Activated gamma-delta T cell treated with anti-CD3 and anti-CD28 coated beads, Interleukin-2, amount 50 U/mL, for 16 hours (primary cell): ENCODE measurements around the gene GDPD2.

Experiments
- DNase-seq: peaks from one replicate; pipeline ENCODE4 v3.0.0-alpha.2; 2020; ENCODE audit warnings: low read depth

Gene GDPD2

DNA sequence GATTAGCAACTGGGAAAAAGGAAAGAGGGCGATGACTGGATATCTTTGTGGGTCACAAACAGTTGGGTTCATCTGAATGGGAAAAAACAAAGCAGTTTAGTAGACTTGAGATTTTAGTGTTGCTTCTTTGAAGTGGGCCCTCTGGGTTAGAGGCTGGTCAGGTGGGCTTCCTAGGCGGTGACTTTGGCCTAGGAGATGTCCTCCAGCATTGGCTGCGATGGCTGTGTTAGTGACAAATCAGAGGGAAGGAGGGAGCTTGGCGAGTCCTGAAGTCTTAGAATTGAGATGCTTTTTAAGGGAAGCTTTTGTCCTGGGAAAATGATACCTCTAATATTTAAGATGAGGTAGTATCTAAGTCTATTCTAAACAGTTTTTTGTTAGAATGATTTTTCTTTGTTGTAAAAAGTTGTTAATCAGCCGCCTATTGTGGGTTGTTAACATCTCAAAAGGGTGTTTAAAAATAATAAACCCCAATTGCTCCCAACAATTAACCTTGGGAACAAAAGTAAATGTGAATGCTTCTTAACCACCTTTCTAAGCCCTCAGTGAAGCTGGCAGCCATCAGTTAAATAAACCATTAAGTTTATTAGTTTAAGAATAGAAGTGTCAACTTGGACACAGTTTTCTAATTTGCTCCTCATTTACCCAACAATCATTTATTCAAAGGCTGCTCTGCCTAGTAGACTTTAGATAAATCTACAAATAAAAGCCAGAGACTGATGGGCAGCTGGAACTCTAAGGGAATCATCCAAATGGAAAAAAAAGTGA lies 53.2 kb downstream of the GDPD2 start:
- DNase-seq: no peak

DNA sequence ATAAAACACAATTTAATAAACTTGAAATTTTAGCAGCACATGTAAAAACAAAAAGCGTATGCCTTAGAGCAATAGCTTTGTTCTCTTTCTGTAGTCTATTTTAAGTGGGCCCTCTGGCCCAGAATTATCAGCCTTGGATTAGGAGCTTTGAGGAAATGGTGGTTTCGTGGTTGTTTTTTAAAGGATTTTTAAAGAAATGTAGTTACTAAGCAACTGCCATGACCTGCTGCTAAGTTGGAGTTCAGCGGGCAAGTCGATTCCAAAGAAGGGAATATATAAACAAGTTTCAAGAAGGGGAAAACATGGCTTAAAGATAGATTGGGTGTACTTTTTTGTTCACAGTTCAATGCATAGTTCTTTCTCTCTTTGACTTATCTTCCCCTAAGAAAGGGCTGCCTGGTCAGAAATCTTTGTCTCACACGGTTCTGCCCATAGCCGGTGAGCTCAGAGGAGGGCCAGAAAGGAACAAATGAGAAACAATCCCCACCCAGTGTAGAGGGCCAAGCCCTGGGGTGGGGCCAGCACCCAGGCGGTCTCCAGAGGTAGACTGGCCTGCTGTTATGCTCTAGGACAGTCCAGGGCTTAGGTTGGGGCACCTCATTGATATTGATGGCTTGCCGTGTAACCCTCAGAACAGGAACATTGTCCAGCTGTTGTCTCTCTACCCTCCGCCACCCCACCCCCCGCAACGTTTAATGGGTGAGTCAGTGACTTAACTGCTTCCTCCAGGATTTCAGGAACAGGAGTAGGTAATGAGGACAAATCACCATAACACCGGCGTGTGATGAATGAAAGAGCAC lies 54.0 kb downstream of the GDPD2 start:
- no peak for DNase-seq

DNA sequence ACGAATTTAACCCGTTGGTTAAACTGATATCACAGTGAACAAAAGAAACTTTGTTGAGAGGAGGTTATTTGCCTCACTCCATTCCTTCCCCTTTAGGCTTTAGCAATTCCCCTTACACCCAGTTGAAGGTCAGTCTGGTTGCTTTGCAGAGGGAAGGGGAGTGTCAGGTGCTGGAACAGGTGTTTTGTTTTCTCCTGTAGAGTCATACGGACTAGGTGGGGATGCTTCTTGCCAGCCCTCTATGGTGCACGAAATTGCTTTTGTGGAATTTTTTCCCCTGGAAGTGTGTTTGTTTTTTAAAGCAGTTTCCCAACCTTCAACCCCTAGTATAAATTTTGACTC lies 54.6 kb downstream of the GDPD2 start:
- no peak for DNase-seq

DNA sequence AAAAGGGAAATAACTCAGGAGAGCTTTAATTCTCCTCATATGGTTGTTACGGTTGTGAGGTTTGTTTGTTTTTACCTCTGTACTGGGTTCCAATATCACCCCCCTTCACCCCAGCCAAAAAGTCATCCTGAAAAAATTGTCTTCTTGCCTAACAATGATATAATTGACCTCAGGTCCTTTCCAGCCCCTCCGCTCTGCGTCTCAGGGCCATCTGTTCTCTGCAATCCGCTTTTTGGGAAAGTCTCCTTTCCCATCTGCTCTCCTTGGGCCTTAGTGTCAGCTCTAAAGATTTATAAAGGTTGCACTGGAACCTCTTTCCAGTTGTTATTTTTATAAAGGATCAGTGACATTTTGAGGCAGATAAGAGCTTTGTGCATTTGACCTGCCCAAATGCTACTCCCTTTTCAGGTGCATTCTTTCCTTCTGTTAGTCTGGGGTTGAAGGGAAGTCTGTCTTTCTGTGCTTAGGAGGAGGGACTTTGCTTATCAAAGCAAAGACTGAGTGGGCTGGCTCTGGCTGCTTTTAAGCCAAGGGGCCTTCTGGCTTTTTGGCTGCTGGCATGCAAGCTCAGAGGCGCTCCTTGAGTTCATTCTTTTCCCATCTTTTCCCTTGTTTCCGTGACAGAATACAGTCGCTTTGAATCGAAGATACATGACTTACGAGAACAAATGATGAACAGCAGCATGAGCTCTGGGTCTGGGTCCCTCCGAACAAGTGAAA lies 55.6 kb downstream of the GDPD2 start:
- DNase-seq: no peak

DNA sequence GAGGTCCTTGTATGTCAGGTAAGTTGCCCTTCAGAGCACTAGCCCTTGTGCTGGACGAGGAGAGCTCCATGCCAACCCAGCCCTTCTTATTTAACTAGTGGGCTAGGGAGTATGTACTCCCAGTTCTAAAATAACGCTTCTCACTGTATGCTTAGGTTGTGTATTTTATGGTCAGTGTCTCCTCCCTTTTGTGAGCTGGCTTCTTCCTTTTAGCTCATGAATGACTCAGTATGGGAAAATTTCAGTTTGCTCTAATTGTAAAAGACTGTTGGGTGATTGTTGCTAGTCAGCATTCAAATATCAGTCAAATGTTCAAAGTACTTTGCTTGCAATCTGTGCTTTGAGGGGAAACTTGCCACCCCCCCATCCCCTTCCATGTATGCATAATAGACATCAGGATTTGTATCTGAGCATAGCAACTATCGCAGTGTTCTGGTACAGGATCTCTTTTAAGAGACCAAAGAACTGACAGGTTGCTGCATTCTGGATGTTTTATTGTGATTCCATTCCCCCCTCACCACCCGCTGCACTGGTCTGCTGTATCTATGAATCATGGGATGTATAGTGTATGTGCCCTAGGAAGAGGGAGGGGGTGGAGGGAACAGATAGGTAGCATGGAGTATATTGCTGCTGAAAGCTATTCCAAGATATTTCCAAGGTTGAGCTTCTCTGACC lies 56.3 kb downstream of the GDPD2 start:
- no peak for DNase-seq

DNA sequence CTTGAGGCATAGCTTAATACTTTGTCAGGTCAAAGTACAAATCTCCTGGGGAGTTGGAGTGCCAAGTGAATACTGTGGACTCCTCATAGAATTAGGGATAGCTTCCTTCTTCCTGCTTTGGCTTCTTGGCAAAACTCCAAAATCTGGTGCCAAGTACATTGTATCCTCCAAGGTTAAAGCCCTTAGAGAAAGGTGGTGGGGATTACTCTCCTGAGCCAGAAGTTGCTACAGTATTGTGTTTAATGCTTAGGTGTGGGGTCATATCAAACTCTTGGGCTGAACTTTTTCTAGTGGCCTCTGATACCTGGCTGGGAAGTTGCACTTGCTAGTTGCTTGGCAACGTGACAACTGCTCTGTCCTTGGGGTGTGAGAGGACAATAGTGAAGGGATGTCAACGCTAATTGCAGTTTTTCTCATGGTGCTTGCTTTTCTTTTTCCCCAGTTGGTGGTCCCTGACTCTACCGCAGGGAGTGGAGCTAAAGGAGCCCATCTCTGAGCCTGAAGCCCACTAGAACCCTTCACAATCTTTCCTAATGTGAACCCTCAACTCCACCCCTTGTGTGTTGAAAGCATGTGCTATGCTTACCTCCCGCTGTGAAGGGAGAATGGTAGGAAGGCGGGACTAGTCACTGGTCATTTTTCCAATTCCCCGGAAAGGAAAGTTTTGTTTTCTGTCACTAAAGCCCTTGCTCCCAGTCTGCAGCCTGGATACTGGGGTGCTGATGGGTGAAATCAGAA lies 57.0 kb downstream of the GDPD2 start:
- DNase-seq: no peak

DNA sequence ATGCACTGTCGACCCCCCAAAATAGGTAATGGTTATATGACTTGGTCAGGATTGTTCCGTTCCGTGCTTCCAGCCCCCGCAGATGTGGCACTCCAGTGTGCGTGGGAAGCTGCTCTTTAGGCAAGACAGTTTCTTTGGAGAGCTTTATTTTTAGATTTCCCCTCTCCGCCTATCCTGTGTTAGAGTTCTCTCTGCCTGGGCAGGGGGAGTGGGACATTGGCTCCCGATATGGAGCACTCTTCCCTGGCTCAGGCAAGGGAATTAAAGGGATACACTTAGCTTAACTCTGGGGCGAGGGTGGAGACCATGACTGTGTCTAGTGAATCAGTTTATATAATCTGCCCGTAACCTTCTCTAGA lies 57.5 kb downstream of the GDPD2 start:
- DNase-seq: no peak

DNA sequence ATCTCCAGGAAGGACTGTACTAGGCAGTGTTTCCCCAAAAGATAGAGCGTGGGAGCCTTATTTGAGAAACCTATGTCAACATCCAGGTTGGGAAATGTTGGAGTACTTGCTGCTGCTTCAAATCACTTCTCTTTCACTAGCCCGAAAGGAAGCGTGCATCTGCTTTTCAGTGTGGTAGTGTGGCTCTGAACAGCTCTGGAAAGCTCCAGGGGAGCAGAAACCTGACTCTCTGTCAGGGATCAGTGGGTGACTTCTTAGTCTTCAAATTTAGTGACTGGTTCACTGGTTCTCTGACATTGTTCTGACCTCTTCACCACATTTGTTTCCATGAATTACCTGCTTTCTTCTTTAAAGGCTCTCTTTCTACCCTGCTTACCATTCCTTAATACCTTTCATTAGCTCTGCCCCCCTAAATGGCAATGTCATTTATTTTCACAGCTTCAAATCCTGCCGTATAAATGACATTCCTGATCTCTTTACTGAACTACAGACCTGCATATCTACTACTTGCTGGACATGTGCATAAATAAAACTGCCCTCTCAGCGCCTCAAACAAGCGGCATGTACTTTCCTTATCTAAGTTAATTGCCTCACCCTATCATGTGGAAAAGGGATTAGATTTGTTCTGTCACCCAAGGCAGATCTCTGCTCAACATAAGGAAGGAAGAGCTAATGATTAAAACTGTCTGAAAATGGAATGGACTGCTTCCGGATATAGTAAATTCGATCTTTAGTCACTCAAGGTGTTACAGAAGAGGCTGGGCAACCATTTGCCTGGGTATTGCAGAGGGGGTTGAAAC lies 58.6 kb downstream of the GDPD2 start:
- DNase-seq: no peak

DNA sequence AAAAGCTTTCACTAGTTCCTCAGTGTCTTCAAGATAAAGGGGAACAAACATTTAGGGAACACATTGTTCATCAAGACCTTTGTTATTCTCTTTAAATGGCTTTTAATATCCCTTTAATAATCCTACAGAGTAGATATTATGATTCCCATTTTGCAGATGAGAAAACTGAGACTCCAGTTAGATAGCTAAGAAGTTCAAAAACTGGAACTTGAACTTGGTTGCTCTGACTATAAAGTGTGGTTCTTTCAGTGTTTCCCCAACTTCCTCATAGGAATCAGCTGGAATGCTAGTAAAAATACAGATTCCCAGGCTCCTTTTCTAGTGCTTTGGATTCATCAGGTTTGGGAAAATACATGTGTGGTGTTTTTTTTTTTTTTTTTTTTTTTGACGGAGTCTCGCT lies 59.2 kb downstream of the GDPD2 start:
- DNase-seq: no peak
